GM19043 (cell line): Measurements from ENCODE around the gene PNLIPRP1.

Source experiments
- ATAC-seq: cut with Tn5 transposase; IDR thresholded peaks from one replicate; pipeline ENCODE4 v1.9.1; 2021; ENCODE audit warnings: low read depth; ENCODE audit not compliant: unreplicated experiment

Gene PNLIPRP1

GRCh38 chr10:116590590-116591444, at the start of gene PNLIPRP1:
PNLIPRP1 (plus strand) TSS chr10:116590959; CDS start chr10:116591130, 171 bp downstream.
- no peak for ATAC-seq

GRCh38 chr10:116542007-116542677, 48.6 kb upstream of the PNLIPRP1 start:
- ATAC-seq: no peak

GRCh38 chr10:116545122-116545521, 45.6 kb upstream of the PNLIPRP1 start:
- ATAC-seq: no peak

GRCh38 chr10:116545756-116546155, 45.0 kb upstream of the PNLIPRP1 start, which contains the start of gene PNLIP:
PNLIP (plus strand) TSS chr10:116545931; CDS start chr10:116546093, 162 bp downstream.
- ATAC-seq: no peak

- ATAC-seq: no peak
These were observed 42.5 kb upstream of the PNLIPRP1 start for GRCh38 chr10:116548301-116548700.

GRCh38 chr10:116553378-116553980, 37.3 kb upstream of the PNLIPRP1 start:
- no peak for ATAC-seq

GRCh38 chr10:116554628-116555027, 36.1 kb upstream of the PNLIPRP1 start:
- no peak for ATAC-seq

GRCh38 chr10:116555880-116556279, 34.9 kb upstream of the PNLIPRP1 start:
- ATAC-seq: no peak

GRCh38 chr10:116557305-116557880, 33.4 kb upstream of the PNLIPRP1 start:
- ATAC-seq: no peak

GRCh38 chr10:116565534-116565933, 25.2 kb upstream of the PNLIPRP1 start:
- ATAC-seq: no peak

GRCh38 chr10:116566932-116567331, 23.8 kb upstream of the PNLIPRP1 start:
- no peak for ATAC-seq

- no peak for ATAC-seq
These were observed 23.4 kb upstream of the PNLIPRP1 start for GRCh38 chr10:116567335-116567734.

- no peak for ATAC-seq
These were observed 16.0 kb upstream of the PNLIPRP1 start for GRCh38 chr10:116574797-116575196.

GRCh38 chr10:116587878-116588591, 2.7 kb upstream of the PNLIPRP1 start:
- ATAC-seq: no peak

GRCh38 chr10:116588995-116589394, 1.8 kb upstream of the PNLIPRP1 start:
- ATAC-seq: no peak

- no peak for ATAC-seq
These were observed 833 bp upstream of the PNLIPRP1 start for GRCh38 chr10:116589926-116590325.

- ATAC-seq: no peak
These were observed 2.5 kb downstream of the PNLIPRP1 start for GRCh38 chr10:116593139-116593740.

GRCh38 chr10:116594525-116595035, 3.8 kb downstream of the PNLIPRP1 start:
- ATAC-seq: no peak

- no peak for ATAC-seq
These were observed 5.3 kb downstream of the PNLIPRP1 start for GRCh38 chr10:116596062-116596461.

- no peak for ATAC-seq
These were observed 6.8 kb downstream of the PNLIPRP1 start for GRCh38 chr10:116597543-116597942.
